ENCODE results near the gene ANKLE2.
"Not testable (repeated sequence)": the region's sequence is repeated elsewhere in the genome, so short reads cannot be mapped to it uniquely, and the experiment has no call there.

ANKLE2 gene

DNA sequence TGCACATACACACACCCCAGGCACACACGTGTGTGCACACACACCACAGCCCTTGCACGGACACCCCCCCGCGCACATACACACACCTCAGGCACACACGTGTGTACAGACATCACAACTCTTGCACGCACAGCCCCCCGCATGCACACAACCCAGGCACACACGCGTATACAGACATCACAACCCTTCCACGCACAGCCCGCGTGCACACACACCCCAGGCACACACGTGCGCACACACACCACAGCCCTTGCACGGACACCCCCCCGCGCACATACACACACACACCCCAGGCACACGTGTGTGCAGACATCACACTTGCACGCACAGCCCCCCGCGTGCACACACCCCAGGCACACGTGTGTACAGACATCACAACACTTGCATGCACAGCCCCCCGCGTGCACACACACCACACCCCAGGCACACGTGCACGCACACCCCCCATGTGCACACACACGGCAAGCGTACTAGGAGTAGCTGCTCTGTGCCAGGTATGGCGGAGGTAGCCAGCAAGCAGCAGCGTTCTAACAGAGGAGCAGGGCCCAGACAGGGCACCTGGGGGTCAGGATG lies 18.2 kb upstream of the ANKLE2 start:
- no peak for DNase-seq
- intact Hi-C loops (cut with DNase I), result no loop called here

GRCh38 chr12:132777614-132778013 lies 16.0 kb upstream of the ANKLE2 start:
- intact Hi-C loops (cut with DNase I), result no loop called here
- DNase-seq, result no peak

- intact Hi-C loops (cut with DNase I), result no loop called here
- peak in 9 of 10 donors; percentile 43 to 95 (median 56) for DNase-seq
These were observed 15.4 kb upstream of the ANKLE2 start for GRCh38 chr12:132776816-132777568.

GRCh38 chr12:132776230-132776625 lies 14.6 kb upstream of the ANKLE2 start:
- intact Hi-C loops (cut with DNase I); DNase-seq: not testable (repeated sequence)

DNA sequence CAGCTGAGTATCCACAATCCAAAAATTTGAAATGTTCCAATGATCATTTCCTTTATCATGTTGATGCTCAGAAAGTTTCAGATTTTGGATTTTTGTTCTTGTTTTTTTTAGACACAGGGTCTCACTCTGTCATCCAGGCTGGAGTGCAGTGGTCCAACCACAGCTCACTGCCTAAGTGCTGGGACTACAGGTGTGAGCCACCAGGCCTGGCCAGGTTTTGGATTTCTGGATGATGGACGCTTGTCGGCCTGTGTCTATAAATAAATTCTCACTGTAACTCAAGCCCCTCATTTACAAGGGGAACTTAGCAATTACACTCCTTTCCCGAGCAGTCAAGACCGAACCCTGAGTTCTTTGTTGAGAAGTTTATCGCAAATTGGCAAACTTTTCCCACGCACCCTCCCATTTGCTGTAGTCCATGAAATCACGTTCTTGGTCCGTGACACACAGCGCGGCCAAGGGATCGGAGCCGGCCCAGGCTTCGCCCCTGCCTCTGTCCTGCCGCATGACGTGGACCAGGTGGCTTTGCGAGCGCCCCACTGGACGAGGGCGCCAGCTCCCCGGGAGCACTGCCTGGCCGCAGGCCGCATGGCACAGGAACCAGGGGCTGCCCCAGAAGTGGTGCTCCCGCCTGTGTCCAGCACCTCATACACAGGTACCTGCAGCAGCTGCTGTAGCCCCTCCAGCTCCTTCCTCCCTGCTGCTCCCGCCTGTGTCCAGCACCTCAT lies 14.0 kb upstream of the ANKLE2 start:
- no peak for DNase-seq
- intact Hi-C loops (cut with DNase I), result no loop called here

GRCh38 chr12:132774646-132775275 lies 13.1 kb upstream of the ANKLE2 start:
- DNase-seq, result peak in 3 of 10 donors; percentile 15 to 89 (median 51)
- intact Hi-C loops (cut with DNase I), result no loop called here

DNA sequence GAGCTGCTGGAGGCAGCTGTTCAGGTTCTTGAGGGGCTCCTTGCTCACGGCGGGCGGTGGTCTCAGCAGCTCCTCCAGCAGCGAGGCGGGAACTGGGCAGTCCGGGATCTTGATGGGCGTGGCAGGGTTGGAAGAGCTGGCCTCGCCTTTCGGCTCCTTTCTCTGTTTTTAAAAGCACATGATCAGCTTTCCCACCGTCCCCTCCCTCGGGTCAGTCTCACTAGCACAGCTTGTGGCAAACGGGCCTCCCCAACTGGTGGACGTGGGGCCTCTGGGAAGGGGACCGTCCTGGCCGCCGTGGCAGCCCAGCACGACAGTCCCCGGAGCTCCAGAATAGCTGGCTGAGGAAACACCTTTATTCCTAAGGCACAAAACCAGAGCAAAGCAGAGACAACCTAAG lies 12.5 kb upstream of the ANKLE2 start:
- intact Hi-C loops (cut with DNase I), result no loop called here
- DNase-seq, result no peak

GRCh38 chr12:132773077-132773955 lies 11.7 kb upstream of the ANKLE2 start:
- intact Hi-C loops (cut with DNase I), result no loop called here
- peak in 1 of 10 donors; percentile 79 for DNase-seq

DNA sequence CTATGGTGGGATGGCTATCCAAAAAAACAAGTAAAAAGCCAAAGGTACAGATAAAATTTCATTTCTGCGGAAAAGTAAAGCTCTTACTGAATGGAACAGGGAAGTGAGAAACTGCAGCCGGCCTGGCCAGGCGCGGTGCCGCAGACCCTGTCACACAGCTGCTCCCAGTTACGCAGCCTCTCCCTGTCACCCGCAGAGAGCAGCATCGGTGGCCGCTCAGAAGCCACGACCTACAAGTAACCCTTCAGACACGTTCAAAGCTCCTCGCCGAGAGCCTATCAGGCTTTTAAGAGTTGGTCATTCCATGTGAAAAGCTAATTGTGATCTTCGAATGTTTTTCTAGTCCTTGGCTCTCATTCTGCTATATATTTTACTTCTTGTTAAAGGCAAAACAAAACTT lies 11.0 kb upstream of the ANKLE2 start:
- DNase-seq, result no peak
- intact Hi-C loops (cut with DNase I), result no loop called here

DNA sequence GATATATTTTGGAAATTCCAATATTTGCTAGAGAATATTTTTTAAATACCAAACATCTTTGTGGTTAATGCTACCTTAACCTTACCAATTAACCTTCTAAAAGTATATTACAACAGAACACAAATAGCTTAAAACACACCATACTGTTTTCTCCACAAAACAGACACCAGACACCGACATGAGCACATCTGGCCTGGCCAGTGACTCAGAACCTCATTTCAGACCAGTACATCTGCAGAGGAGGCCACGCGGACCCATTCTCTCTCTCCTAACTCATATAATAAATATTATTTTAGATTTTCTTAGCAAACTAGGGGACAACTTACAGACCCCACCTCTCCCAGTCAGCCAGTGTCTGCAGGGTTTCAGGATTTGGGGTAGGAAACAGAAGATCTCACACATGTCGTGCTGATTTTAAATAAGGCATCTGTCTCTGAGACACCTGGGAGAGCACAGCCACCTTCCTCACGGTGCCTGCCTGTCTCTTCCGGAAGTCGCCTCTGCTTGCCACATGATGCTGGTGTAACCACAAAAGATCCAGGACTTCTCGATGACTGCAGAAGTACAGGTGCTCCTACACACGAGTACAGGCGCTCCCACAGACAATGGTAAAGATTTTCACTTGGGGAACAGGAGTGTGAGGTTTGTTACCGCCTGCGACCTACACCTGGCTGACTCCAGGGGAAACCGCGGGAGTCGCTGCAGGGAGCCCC lies 9.7 kb upstream of the ANKLE2 start:
- intact Hi-C loops (cut with DNase I), result no loop called here
- no peak for DNase-seq

GRCh38 chr12:132766380-132767085 lies 4.9 kb upstream of the ANKLE2 start:
- DNase-seq, result peak in 2 of 10 donors; percentile 32 to 87
- intact Hi-C loops (cut with DNase I), result loop anchor here (10.0 kb wide), 1 partner anchor 52 kb away; the partner anchor contains the start of gene PGAM5

GRCh38 chr12:132765361-132765760 lies 3.7 kb upstream of the ANKLE2 start:
- DNase-seq, result no peak
- intact Hi-C loops (cut with DNase I), result loop anchor here (10.0 kb wide), 1 partner anchor 51 kb away; the partner anchor contains the start of gene PGAM5

DNA sequence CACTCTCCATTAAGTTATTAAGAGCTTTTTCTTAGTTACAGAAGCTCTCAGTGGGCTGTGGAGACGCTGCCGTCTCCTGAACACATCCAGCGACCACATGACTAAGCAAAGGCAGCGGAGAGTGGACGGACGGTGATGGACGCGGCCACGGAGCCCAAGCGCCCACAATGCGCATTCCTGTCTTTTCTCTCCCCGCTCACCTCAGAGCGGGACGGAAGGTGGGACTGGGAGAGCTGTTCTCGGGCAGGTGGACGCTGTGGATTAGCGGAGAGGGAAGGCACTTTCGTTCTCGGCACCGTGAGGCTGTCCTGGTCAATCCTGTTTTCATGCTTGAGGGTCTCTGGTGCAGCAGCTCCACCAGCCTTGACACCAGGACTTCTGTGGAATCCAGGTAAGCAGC lies 2.6 kb upstream of the ANKLE2 start:
- intact Hi-C loops (cut with DNase I), result loop anchor here (5.0 to 10.0 kb wide), 2 partner anchors 49 to 123 kb away; partner anchors contain the start of genes CHFR and PGAM5
- no peak for DNase-seq

- intact Hi-C loops (cut with DNase I), result loop anchor here (5.0 to 10.0 kb wide), 2 partner anchors 47 to 125 kb away; partner anchors contain the start of genes CHFR and PGAM5
- DNase-seq, result peak; percentile 64 to 97 (median 81)
These were observed 420 bp upstream of the ANKLE2 start for GRCh38 chr12:132761921-132762583.

GRCh38 chr12:132759359-132759758 lies 2.3 kb downstream of the ANKLE2 start:
- intact Hi-C loops (cut with DNase I), result no loop called here

DNA sequence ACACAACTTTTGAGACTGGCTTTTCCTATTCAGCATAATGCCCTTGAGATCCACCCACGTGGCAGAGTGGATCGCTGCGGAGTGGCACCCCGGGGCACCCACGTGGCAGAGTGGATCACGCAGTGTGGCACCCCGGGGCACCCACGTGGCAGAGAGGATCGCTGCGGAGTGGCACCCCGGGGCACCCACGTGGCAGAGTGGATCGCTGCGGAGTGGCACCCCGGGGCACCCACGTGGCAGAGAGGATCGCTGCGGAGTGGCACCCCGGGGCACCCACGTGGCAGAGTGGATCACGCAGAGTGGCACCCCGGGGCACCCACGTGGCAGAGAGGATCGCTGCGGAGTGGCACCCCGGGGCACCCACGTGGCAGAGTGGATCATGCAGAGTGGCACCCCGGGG lies 2.8 kb downstream of the ANKLE2 start:
- intact Hi-C loops (cut with DNase I), result not testable (repeated sequence)
- peak in 1 of 10 donors; percentile 17 for DNase-seq

More at GRCh38 chr12:132759359-132759758, 2.3 kb downstream of the ANKLE2 start:
- DNase-seq, result no peak

DNA sequence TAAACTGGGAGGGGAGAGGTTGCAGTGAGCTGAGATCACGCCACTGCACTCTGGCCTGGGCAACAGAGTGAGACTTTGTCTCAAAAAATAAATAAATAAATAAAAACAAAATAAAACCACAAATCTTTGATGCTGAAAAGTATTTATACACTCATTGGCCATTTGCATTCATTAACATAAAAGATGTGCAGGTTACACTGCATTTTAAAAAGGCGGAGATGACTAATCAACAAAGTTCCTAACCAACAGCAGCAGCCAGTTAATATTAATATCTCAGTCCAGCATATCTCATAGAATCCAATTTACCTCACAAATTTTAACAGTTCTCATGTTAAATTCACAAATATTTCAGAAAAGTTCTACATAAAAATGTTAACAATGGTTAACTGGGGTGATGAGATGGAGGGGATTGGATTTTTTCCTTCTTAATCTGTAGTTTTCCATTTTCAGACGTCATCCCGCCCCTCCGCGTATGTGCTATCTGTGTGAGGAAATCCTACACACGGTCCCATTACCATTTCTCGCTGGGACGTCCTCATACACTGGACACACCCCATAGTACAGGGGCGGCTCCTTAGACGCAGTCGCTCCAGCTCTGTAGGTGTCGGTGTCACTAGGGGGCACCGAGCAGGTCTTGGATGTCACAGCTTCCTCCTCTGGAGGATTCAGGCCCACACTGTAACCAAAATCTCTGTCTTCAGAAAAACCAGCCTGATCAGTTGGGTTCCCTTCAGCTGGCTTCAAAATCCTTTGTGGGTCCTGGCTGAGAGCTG lies 7.3 kb downstream of the ANKLE2 start:
- DNase-seq, result peak in 1 of 10 donors; percentile 8

More for the DNA sequence above, 7.3 kb downstream of the ANKLE2 start:
- intact Hi-C loops (cut with DNase I), result no loop called here

Data from posterior cingulate gyrus (tissue), 11 donors.